ENCODE data around the gene CPPED1.

CPPED1 gene

GRCh38 chr16:12629271-12629670 is 174.4 kb downstream of the CPPED1 start:
- no peak overlapping the region for H3K4ac ChIP-seq (ENCODE audit: low read depth in 1 of 2, low read length in 2 of 2)
- H3K79me1 ChIP-seq (replicated peaks; ENCODE audit: low read length, poor library complexity, severe bottlenecking) = no peaks in the 10 kb centered on the region
- no peak for DNase-seq
- no peak overlapping the region for H4K91ac ChIP-seq (ENCODE audit: low read length)
- 79% methylated on average over 9 of the region's 9 CpGs for WGBS
- H3K4me3 ChIP-seq (ENCODE audit: insufficient read depth in 1 of 2, low read depth in 1 of 2, low read length in 2 of 2) = no peak overlapping the region
- H2AFZ ChIP-seq (ENCODE audit: low read depth, low read length) = no peak overlapping the region
- peaks cover 0 to 15% of the 10 kb centered on the region in 2 experiments for H3K27me3 ChIP-seq (ENCODE audit: control insufficient read depth in 1 of 2, insufficient read depth in 1 of 2, low read length in 2 of 2)
- no peak overlapping the region for H3K4me2 ChIP-seq (ENCODE audit: low read length, poor library complexity, severe bottlenecking)
- H3K9me3 ChIP-seq (ENCODE audit: control insufficient read depth, low read length) = no peaks in the 10 kb centered on the region
- H3K14ac ChIP-seq (ENCODE audit: low read length in 2 of 2) = no peak overlapping the region
- no peak overlapping the region for H2BK15ac ChIP-seq (ENCODE audit: low read depth, poor library complexity, severe bottlenecking)
- no peak overlapping the region for H2AK5ac ChIP-seq (ENCODE audit: low read length, severe bottlenecking)
- H4K8ac ChIP-seq (ENCODE audit: low read length) = no peak overlapping the region
- H3K18ac ChIP-seq (ENCODE audit: low read depth in 1 of 2, low read length in 2 of 2) = no peak overlapping the region
- H3K4me1 ChIP-seq (ENCODE audit: control insufficient read depth, insufficient read depth, low read depth, low read length) = no peaks in the 10 kb centered on the region
- no peak overlapping the region for H3K23ac ChIP-seq (ENCODE audit: low read length in 2 of 2)
- no peak overlapping the region for H3K9ac ChIP-seq (ENCODE audit: low read length)
- no peak overlapping the region for H2BK120ac ChIP-seq (ENCODE audit: low read depth, low read length)
- no peak overlapping the region for H2BK5ac ChIP-seq (ENCODE audit: low read depth, low read length, poor library complexity, severe bottlenecking)
- H3K27ac ChIP-seq (ENCODE audit: low read length, poor library complexity, severe bottlenecking) = no peak overlapping the region
- H3K36me3 ChIP-seq (ENCODE audit: control insufficient read depth in 1 of 2, insufficient read depth in 2 of 2, low read depth in 1 of 2, low read length in 2 of 2) = no peaks in the 10 kb centered on the region
- H2BK12ac ChIP-seq (ENCODE audit: low read length in 2 of 2) = no peak overlapping the region

- Histone ChIP-seq H3K9me3 (ENCODE audit: control insufficient read depth, low read length) (no peaks in the 10 kb centered on the region), H3K79me1 (replicated peaks; ENCODE audit: low read length, poor library complexity, severe bottlenecking) (no peaks in the 10 kb centered on the region), H2AK5ac (ENCODE audit: low read length, severe bottlenecking) (no peak overlapping the region), H3K4me3 (ENCODE audit: insufficient read depth in 1 of 2, low read depth in 1 of 2, low read length in 2 of 2) (no peak overlapping the region), H4K91ac (ENCODE audit: low read length) (no peak overlapping the region), H2BK5ac (ENCODE audit: low read depth, low read length, poor library complexity, severe bottlenecking) (no peak overlapping the region), H3K14ac (ENCODE audit: low read length in 2 of 2) (no peak overlapping the region), H3K18ac (ENCODE audit: low read depth in 1 of 2, low read length in 2 of 2) (no peak overlapping the region), H3K4me1 (ENCODE audit: control insufficient read depth, insufficient read depth, low read depth, low read length) (no peaks in the 10 kb centered on the region), H3K27ac (ENCODE audit: low read length, poor library complexity, severe bottlenecking) (no peak overlapping the region), H3K36me3 (ENCODE audit: control insufficient read depth in 1 of 2, insufficient read depth in 2 of 2, low read depth in 1 of 2, low read length in 2 of 2) (no peaks in the 10 kb centered on the region), H3K23ac (ENCODE audit: low read length in 2 of 2) (no peak overlapping the region), H2BK15ac (ENCODE audit: low read depth, poor library complexity, severe bottlenecking) (no peak overlapping the region), H4K8ac (ENCODE audit: low read length) (no peak overlapping the region), H2BK12ac (ENCODE audit: low read length in 2 of 2) (no peak overlapping the region), H3K4me2 (ENCODE audit: low read length, poor library complexity, severe bottlenecking) (no peak overlapping the region), H3K4ac (ENCODE audit: low read depth in 1 of 2, low read length in 2 of 2) (no peak overlapping the region), H3K9ac (ENCODE audit: low read length) (no peak overlapping the region), H3K27me3 (ENCODE audit: control insufficient read depth in 1 of 2, insufficient read depth in 1 of 2, low read length in 2 of 2) (peaks cover 0 to 15% of the 10 kb centered on the region in 2 experiments), H2BK120ac (ENCODE audit: low read depth, low read length) (no peak overlapping the region), H2AFZ (ENCODE audit: low read depth, low read length) (no peak overlapping the region)
- 94% methylated on average over 1 of the region's 2 CpGs for WGBS
- no peak for DNase-seq
Observed at GRCh38 chr16:12628536-12628935, 175.2 kb downstream of the CPPED1 start.

- Histone ChIP-seq H3K9me3 (ENCODE audit: control insufficient read depth, low read length) (no peaks in the 10 kb centered on the region), H3K9ac (ENCODE audit: low read length) (no peak overlapping the region), H3K23ac (ENCODE audit: low read length in 2 of 2) (no peak overlapping the region), H3K27me3 (ENCODE audit: control insufficient read depth in 1 of 2, insufficient read depth in 1 of 2, low read length in 2 of 2) (peaks cover 0 to 15% of the 10 kb centered on the region in 2 experiments), H2BK5ac (ENCODE audit: low read depth, low read length, poor library complexity, severe bottlenecking) (no peak overlapping the region), H4K91ac (ENCODE audit: low read length) (no peak overlapping the region), H3K18ac (ENCODE audit: low read depth in 1 of 2, low read length in 2 of 2) (no peak overlapping the region), H2AFZ (ENCODE audit: low read depth, low read length) (no peak overlapping the region), H2BK12ac (ENCODE audit: low read length in 2 of 2) (no peak overlapping the region), H3K4ac (ENCODE audit: low read depth in 1 of 2, low read length in 2 of 2) (no peak overlapping the region), H2BK120ac (ENCODE audit: low read depth, low read length) (no peak overlapping the region), H2BK15ac (ENCODE audit: low read depth, poor library complexity, severe bottlenecking) (no peak overlapping the region), H3K14ac (ENCODE audit: low read length in 2 of 2) (no peak overlapping the region), H2AK5ac (ENCODE audit: low read length, severe bottlenecking) (no peak overlapping the region), H3K4me2 (ENCODE audit: low read length, poor library complexity, severe bottlenecking) (no peak overlapping the region), H3K4me3 (ENCODE audit: insufficient read depth in 1 of 2, low read depth in 1 of 2, low read length in 2 of 2) (no peak overlapping the region), H3K36me3 (ENCODE audit: control insufficient read depth in 1 of 2, insufficient read depth in 2 of 2, low read depth in 1 of 2, low read length in 2 of 2) (no peaks in the 10 kb centered on the region), H3K4me1 (ENCODE audit: control insufficient read depth, insufficient read depth, low read depth, low read length) (no peaks in the 10 kb centered on the region), H3K79me1 (replicated peaks; ENCODE audit: low read length, poor library complexity, severe bottlenecking) (no peaks in the 10 kb centered on the region), H3K27ac (ENCODE audit: low read length, poor library complexity, severe bottlenecking) (no peak overlapping the region), H4K8ac (ENCODE audit: low read length) (no peak overlapping the region)
- no peak for DNase-seq
- 77% methylated on average over 2 of the region's 3 CpGs for WGBS
Observed at GRCh38 chr16:12627394-12627793, 176.3 kb downstream of the CPPED1 start.

- H3K14ac ChIP-seq (ENCODE audit: low read length in 2 of 2) = no peak overlapping the region
- H2BK12ac ChIP-seq (ENCODE audit: low read length in 2 of 2) = no peak overlapping the region
- no peak overlapping the region for H4K91ac ChIP-seq (ENCODE audit: low read length)
- WGBS = 83% methylated on average over 2 of the region's 4 CpGs
- H2BK5ac ChIP-seq (ENCODE audit: low read depth, low read length, poor library complexity, severe bottlenecking) = no peak overlapping the region
- H2AFZ ChIP-seq (ENCODE audit: low read depth, low read length) = no peak overlapping the region
- no peaks in the 10 kb centered on the region for H3K36me3 ChIP-seq (ENCODE audit: control insufficient read depth in 1 of 2, insufficient read depth in 2 of 2, low read depth in 1 of 2, low read length in 2 of 2)
- H3K27ac ChIP-seq (ENCODE audit: low read length, poor library complexity, severe bottlenecking) = no peak overlapping the region
- H2BK120ac ChIP-seq (ENCODE audit: low read depth, low read length) = no peak overlapping the region
- H3K18ac ChIP-seq (ENCODE audit: low read depth in 1 of 2, low read length in 2 of 2) = no peak overlapping the region
- H2AK5ac ChIP-seq (ENCODE audit: low read length, severe bottlenecking) = no peak overlapping the region
- peaks cover 0 to 21% of the 10 kb centered on the region in 2 experiments for H3K27me3 ChIP-seq (ENCODE audit: control insufficient read depth in 1 of 2, insufficient read depth in 1 of 2, low read length in 2 of 2)
- no peak for DNase-seq
- no peaks in the 10 kb centered on the region for H3K9me3 ChIP-seq (ENCODE audit: control insufficient read depth, low read length)
- H3K4ac ChIP-seq (ENCODE audit: low read depth in 1 of 2, low read length in 2 of 2) = no peak overlapping the region
- no peak overlapping the region for H3K4me2 ChIP-seq (ENCODE audit: low read length, poor library complexity, severe bottlenecking)
- H3K4me1 ChIP-seq (ENCODE audit: control insufficient read depth, insufficient read depth, low read depth, low read length) = no peaks in the 10 kb centered on the region
- no peak overlapping the region for H2BK15ac ChIP-seq (ENCODE audit: low read depth, poor library complexity, severe bottlenecking)
- no peak overlapping the region for H3K9ac ChIP-seq (ENCODE audit: low read length)
- H3K4me3 ChIP-seq (ENCODE audit: insufficient read depth in 1 of 2, low read depth in 1 of 2, low read length in 2 of 2) = no peak overlapping the region
- H4K8ac ChIP-seq (ENCODE audit: low read length) = no peak overlapping the region
- no peak overlapping the region for H3K23ac ChIP-seq (ENCODE audit: low read length in 2 of 2)
- H3K79me1 ChIP-seq (replicated peaks; ENCODE audit: low read length, poor library complexity, severe bottlenecking) = no peaks in the 10 kb centered on the region
Observed at GRCh38 chr16:12626411-12626810, 177.3 kb downstream of the CPPED1 start.

Data from mesenchymal stem cell (in vitro differentiated cells and primary cell).